HepG2 (cell line): Measurements from ENCODE around the gene KIFC1. TPM values are rescaled to one million over a fixed set of nuclear protein-coding genes. Genes with fewer than 3 reads are reported as not detected.

Experiments used
- BORCS8-MEF2B ChIP-seq: sonication (generic); formaldehyde crosslinking; IDR thresholded peaks from 2 replicates; pipeline ENCODE4 v1.8.0; 2022; ENCODE audit warnings: mild to moderate bottlenecking, missing genetic modification reagents
- DR1 ChIP-seq: sonication (generic); formaldehyde crosslinking; IDR thresholded peaks from 2 replicates; pipeline ENCODE4 v1.8.0; 2021; ENCODE audit warnings: mild to moderate bottlenecking, missing genetic modification reagents, inconsistent platforms
- FLYWCH1 ChIP-seq: sonication (generic); formaldehyde crosslinking; IDR thresholded peaks from 2 replicates; pipeline ENCODE4 v1.8.1; 2023; ENCODE audit warnings: mild to moderate bottlenecking, missing genetic modification reagents
- HNRNPUL1 ChIP-seq: fragments of 200-400 bp; formaldehyde crosslinking; IDR thresholded peaks from 2 replicates; pipeline ENCODE4 v1.6.1; 2017; ENCODE audit warnings: low read depth, mild to moderate bottlenecking, low read length, moderate library complexity
- KDM5A ChIP-seq: fragments of 200-600 bp; sonication (generic); IDR thresholded peaks from 2 replicates; pipeline ENCODE4 v1.7.0; 2018; ENCODE audit warnings: antibody characterized with exemption, mild to moderate bottlenecking, low read length, borderline replicate concordance
- NFE2L1 ChIP-seq: sonication (generic); formaldehyde crosslinking; IDR thresholded peaks from 2 replicates; pipeline ENCODE4 v1.4.0; 2020; ENCODE audit warnings: missing genetic modification reagents, mild to moderate bottlenecking, borderline replicate concordance
- NR2C2 ChIP-seq: sonication (generic); formaldehyde crosslinking; IDR thresholded peaks from 2 replicates; pipeline ENCODE4 v1.4.0; 2020; ENCODE audit warnings: missing genetic modification reagents, mild to moderate bottlenecking, moderate library complexity, borderline replicate concordance
- RBAK ChIP-seq: sonication (generic); formaldehyde crosslinking; IDR thresholded peaks from 2 replicates; pipeline ENCODE4 v1.5.1; 2020; ENCODE audit warnings: mild to moderate bottlenecking, missing genetic modification reagents
- SAP130 ChIP-seq: IDR thresholded peaks from 2 replicates; pipeline ENCODE4 v1.6.1; 2016; ENCODE audit warnings: low read depth
- TBX3 ChIP-seq: fragments of 450-650 bp; IDR thresholded peaks from 2 replicates; pipeline ENCODE4 v1.6.1; 2017; ENCODE audit warnings: antibody characterized with exemption, mild to moderate bottlenecking, inconsistent platforms, borderline replicate concordance
- TSC22D2 ChIP-seq: sonication (generic); formaldehyde crosslinking; IDR thresholded peaks from 2 replicates; pipeline ENCODE4 v1.5.1; 2020; ENCODE audit warnings: missing genetic modification reagents, mild to moderate bottlenecking, borderline replicate concordance
- XRCC5 ChIP-seq: fragments of 200-400 bp; formaldehyde crosslinking; optimal IDR thresholded peaks from 2 replicates; pipeline ENCODE3; 2017; ENCODE audit warnings: mild to moderate bottlenecking, low read length
- ZFY ChIP-seq: sonication (generic); formaldehyde crosslinking; IDR thresholded peaks from 2 replicates; pipeline ENCODE4 v1.4.0; 2020; ENCODE audit warnings: missing genetic modification reagents
- ZNF180 ChIP-seq: sonication (generic); formaldehyde crosslinking; IDR thresholded peaks from 2 replicates; pipeline ENCODE4 v1.4.0; 2020; ENCODE audit warnings: low read depth, missing genetic modification reagents, borderline replicate concordance
- ZNF501 ChIP-seq: sonication (generic); formaldehyde crosslinking; IDR thresholded peaks from 2 replicates; pipeline ENCODE4 v1.5.1; 2020; ENCODE audit warnings: mild to moderate bottlenecking, moderate library complexity, missing genetic modification reagents
- ZNF619 ChIP-seq: sonication (generic); formaldehyde crosslinking; IDR thresholded peaks from 2 replicates; pipeline ENCODE4 v1.4.0; 2020; ENCODE audit warnings: mild to moderate bottlenecking, missing genetic modification reagents
- ZNF660 ChIP-seq: sonication (generic); formaldehyde crosslinking; IDR thresholded peaks from 2 replicates; pipeline ENCODE4 v1.5.1; 2020; ENCODE audit warnings: mild to moderate bottlenecking, low read depth, missing genetic modification reagents, borderline replicate concordance
- polyA plus RNA-seq, 8 experiments: library from polyadenylated mRNA; depleted of rRNA in 3 of 8; stranded (reverse) in 7 of 8; unstranded in 1 of 8; fragments of >200 nt; fragmentation: Illumina TruSeq in 4 of 8; extraction: Trizol in 4 of 8; gene quantifications; 2 replicates each; pipeline versions ENCODE4 v1.2.1 to v1.2.3, GENCODE V29; 2011 to 2016; ENCODE audit warnings: low read depth in 4 of 8, missing spikeins in 1 of 8, mixed read lengths in 1 of 8; ENCODE audit not compliant: insufficient read depth in 1 of 8
- total RNA-seq, 5 experiments: library from RNA; depleted of rRNA; stranded (reverse); fragments of >200 nt; fragmentation: Illumina TruSeq; extraction: Trizol; gene quantifications; 2 replicates each; pipeline ENCODE4 v1.2.3, GENCODE V29; 2016; ENCODE audit warnings: low read depth in 1 of 5
- TF ChIP-seq, protein P1 (sequence below): sonication (generic); formaldehyde crosslinking; IDR thresholded peaks from 2 replicates; pipeline ENCODE4 v1.4.0; 2020; ENCODE audit warnings: mild to moderate bottlenecking, missing genetic modification reagents
- TF ChIP-seq, protein P2 (sequence below): sonication (generic); formaldehyde crosslinking; IDR thresholded peaks from 2 replicates; pipeline ENCODE4 v1.5.0; 2020; ENCODE audit warnings: mild to moderate bottlenecking, missing genetic modification reagents, borderline replicate concordance
- TF ChIP-seq, protein P3 (sequence below): sonication (generic); formaldehyde crosslinking; IDR thresholded peaks from 2 replicates; pipeline ENCODE4 v1.4.0; 2020; ENCODE audit warnings: missing genetic modification reagents, low read depth, mild to moderate bottlenecking, borderline replicate concordance

KIFC1 gene
- total and polyA plus RNA-seq, 2 of the 13 experiments (the other 11 are each of a cell fraction or from before 2014, with no cell fraction given) = 25.0 to 45.5 TPM

DNA sequence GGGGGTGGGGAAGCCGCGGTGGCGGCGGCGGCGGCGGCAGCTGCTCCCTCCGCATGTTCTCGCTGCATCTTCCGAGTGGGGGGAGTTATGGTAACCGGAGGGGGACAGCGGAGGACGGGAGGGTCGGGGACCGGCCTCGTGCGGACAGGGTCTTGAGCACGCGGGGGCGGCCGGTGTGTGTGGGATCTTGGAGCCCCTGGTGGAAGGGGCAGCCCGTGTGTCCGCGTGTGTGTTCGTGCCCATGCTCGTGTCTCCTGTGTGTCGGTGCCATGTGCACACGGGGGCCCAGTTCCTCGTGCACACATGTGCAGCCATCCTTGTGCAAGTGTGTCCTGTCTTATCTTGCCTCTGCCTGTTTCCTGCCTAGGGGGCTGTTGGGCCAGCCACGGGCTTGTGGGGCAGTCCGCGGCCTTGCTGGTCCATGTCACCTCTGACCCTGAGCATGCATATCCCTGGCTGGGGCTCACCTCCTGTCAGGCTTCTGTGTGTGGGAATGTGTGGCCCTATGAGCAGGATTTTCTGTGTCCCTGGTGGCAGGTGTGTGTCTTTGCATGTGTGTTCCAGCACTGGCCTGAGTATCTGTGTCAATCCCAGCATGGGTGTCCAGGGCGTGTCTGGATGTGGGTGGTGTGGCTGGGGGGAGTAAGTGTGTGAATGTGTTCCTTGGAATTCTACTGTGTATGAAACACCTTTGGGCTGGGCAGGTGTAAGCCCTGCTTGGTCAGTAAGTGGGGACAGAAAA lies 36.8 kb downstream of the KIFC1 start (continued):
- peak; percentile 66 for TF ChIP-seq ZNF501 (CRISPR knock-in tag)
- 0 out of 2 replicates have a peak, but pooled peaks have one; percentile 68 for TF ChIP-seq TSC22D2
- TF ChIP-seq ZNF180 (CRISPR knock-in tag) = no peak
- TF ChIP-seq SAP130 = peak; percentile 57; the same call in 1 of the 2 replicates
- TF ChIP-seq, protein P1, sequence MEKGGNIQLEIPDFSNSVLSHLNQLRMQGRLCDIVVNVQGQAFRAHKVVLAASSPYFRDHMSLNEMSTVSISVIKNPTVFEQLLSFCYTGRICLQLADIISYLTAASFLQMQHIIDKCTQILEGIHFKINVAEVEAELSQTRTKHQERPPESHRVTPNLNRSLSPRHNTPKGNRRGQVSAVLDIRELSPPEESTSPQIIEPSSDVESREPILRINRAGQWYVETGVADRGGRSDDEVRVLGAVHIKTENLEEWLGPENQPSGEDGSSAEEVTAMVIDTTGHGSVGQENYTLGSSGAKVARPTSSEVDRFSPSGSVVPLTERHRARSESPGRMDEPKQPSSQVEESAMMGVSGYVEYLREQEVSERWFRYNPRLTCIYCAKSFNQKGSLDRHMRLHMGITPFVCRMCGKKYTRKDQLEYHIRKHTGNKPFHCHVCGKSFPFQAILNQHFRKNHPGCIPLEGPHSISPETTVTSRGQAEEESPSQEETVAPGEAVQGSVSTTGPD (CRISPR knock-in tag) = no peak
- TF ChIP-seq KDM5A = no peak
- TF ChIP-seq, protein P2, sequence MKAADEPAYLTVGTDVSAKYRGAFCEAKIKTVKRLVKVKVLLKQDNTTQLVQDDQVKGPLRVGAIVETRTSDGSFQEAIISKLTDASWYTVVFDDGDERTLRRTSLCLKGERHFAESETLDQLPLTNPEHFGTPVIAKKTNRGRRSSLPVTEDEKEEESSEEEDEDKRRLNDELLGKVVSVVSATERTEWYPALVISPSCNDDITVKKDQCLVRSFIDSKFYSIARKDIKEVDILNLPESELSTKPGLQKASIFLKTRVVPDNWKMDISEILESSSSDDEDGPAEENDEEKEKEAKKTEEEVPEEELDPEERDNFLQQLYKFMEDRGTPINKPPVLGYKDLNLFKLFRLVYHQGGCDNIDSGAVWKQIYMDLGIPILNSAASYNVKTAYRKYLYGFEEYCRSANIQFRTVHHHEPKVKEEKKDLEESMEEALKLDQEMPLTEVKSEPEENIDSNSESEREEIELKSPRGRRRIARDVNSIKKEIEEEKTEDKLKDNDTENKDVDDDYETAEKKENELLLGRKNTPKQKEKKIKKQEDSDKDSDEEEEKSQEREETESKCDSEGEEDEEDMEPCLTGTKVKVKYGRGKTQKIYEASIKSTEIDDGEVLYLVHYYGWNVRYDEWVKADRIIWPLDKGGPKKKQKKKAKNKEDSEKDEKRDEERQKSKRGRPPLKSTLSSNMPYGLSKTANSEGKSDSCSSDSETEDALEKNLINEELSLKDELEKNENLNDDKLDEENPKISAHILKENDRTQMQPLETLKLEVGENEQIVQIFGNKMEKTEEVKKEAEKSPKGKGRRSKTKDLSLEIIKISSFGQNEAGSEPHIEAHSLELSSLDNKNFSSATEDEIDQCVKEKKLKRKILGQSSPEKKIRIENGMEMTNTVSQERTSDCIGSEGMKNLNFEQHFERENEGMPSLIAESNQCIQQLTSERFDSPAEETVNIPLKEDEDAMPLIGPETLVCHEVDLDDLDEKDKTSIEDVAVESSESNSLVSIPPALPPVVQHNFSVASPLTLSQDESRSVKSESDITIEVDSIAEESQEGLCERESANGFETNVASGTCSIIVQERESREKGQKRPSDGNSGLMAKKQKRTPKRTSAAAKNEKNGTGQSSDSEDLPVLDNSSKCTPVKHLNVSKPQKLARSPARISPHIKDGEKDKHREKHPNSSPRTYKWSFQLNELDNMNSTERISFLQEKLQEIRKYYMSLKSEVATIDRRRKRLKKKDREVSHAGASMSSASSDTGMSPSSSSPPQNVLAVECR (CRISPR knock-in tag) = 0 out of 2 replicates have a peak, but pooled peaks have one; percentile 15
- TF ChIP-seq ZNF619 (CRISPR knock-in tag) = no peak
- no peak for TF ChIP-seq DR1 (CRISPR knock-in tag)
- TF ChIP-seq ZNF660 (CRISPR knock-in tag) = no peak
- TF ChIP-seq, protein P3, sequence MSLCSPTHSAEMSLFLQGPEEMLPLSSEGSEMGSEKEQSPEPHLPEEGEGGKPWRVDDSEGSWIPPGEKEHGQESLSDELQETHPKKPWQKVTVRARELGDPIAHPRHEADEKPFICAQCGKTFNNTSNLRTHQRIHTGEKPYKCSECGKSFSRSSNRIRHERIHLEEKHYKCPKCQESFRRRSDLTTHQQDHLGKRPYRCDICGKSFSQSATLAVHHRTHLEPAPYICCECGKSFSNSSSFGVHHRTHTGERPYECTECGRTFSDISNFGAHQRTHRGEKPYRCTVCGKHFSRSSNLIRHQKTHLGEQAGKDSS = no peak
- TF ChIP-seq BORCS8-MEF2B (CRISPR knock-in tag) = 0 out of 2 replicates have a peak, but pooled peaks have one; percentile 29
- TF ChIP-seq RBAK (CRISPR knock-in tag) = no peak
- peak; percentile 72; the same call in 1 of the 2 replicates for TF ChIP-seq NFE2L1 (CRISPR knock-in tag)
- peak; percentile 76 for TF ChIP-seq NR2C2 (CRISPR knock-in tag)
- TF ChIP-seq TBX3 = peak; percentile 51; the same call in 1 of the 2 replicates
- TF ChIP-seq ZFY (CRISPR knock-in tag) = peak; percentile 44; the same call in 1 of the 2 replicates
- TF ChIP-seq XRCC5 = no peak
- TF ChIP-seq HNRNPUL1 = no peak
- TF ChIP-seq FLYWCH1 (CRISPR knock-in tag) = 0 out of 2 replicates have a peak, but pooled peaks have one; percentile 37
